Lung (tissue), 12 donors: ENCODE data around the gene PRR7. TPM values are rescaled to one million over a fixed set of nuclear protein-coding genes. Genes with fewer than 3 reads are reported as not detected.

Experiments used
- ATAC-seq: fragments of 200-7000 bp; cut with Tn5 transposase; one replicate; pipeline ENCODE4 v1.9.1; 2020; ENCODE audit warnings: moderate number of reproducible peaks; ENCODE audit not compliant: insufficient read depth, low FRiP score
- DNase-seq, 3 donors: peaks; one replicate each; pipeline ENCODE4 v3.0.0-alpha.2; 2013 to 2017
- H3K27ac ChIP-seq, 2 donors: one replicate each; pipeline ENCODE4 v1.5.1; 2013; ENCODE audit warnings: mild to moderate bottlenecking in 2 of 2, moderate library complexity in 2 of 2, control low read depth in 1 of 2, inconsistent platforms in 1 of 2, low read depth in 1 of 2, low read length in 1 of 2
- H3K27me3 ChIP-seq, 3 donors: one replicate each; pipeline ENCODE4 v1.5.1; 2013; ENCODE audit warnings: low read length in 2 of 3; ENCODE audit not compliant: control insufficient read depth in 3 of 3, insufficient read depth in 3 of 3
- H3K36me3 ChIP-seq, 4 donors: one replicate each; pipeline ENCODE4 v1.5.1; 2013; ENCODE audit warnings: low read length in 4 of 4, mild to moderate bottlenecking in 1 of 4, moderate library complexity in 1 of 4; ENCODE audit not compliant: control insufficient read depth in 4 of 4, insufficient read depth in 4 of 4
- H3K4me1 ChIP-seq, 5 donors: one replicate each; pipeline ENCODE4 v1.5.1; 2013; ENCODE audit warnings: low read length in 5 of 5, mild to moderate bottlenecking in 2 of 5, moderate library complexity in 1 of 5; ENCODE audit not compliant: control insufficient read depth in 5 of 5, insufficient read depth in 5 of 5
- H3K4me3 ChIP-seq: one replicate; pipeline ENCODE4 v1.5.1; 2013; ENCODE audit warnings: mild to moderate bottlenecking, control low read depth, moderate library complexity
- H3K9ac ChIP-seq, 2 donors: one replicate each; pipeline ENCODE4 v1.5.1; 2013; ENCODE audit warnings: low read length in 2 of 2, control low read depth in 1 of 2; ENCODE audit not compliant: insufficient read depth in 1 of 2
- H3K9me3 ChIP-seq, 4 donors: one replicate each; pipeline ENCODE4 v1.5.1; 2013; ENCODE audit warnings: low read length in 3 of 4, mild to moderate bottlenecking in 1 of 4, moderate library complexity in 1 of 4; ENCODE audit not compliant: control insufficient read depth in 4 of 4, insufficient read depth in 3 of 4
- WGBS, 2 donors: extraction: QIAGEN DNeasy Blood & Tissue Kit; methylation state at CpG; one replicate each; pipeline ENCODE4 v1.1.7; 2013; 5-methylcytosine and 5-hydroxymethylcytosine counted together
- polyA plus RNA-seq, 2 donors: library from polyadenylated mRNA; stranded (reverse); fragments of 200-250 nt; gene quantifications; one replicate each; pipeline ENCODE4 v1.2.1, GENCODE V29; 2013
- total RNA-seq, 2 donors: library from RNA; depleted of rRNA in 1 of 2; stranded (reverse); fragments of >200 nt in 1 of 2; gene quantifications; one replicate each; pipeline ENCODE4 v1.2.1, GENCODE V29; 2014 to 2021
- TF ChIP-seq, protein P1 (sequence below): IDR thresholded peaks from 2 replicates; pipeline ENCODE4 v1.5.1; 2012; ENCODE audit warnings: mild to moderate bottlenecking; ENCODE audit errors: control extremely low read depth, extremely low read depth
- donor health status: control.
- donor health status: control.
- donor health status: Bipolar disorder and iron deficiency.
- donor health status: healthy.
- donor health status: DM: yes; HTN: yes; CAD: no.

The PRR7 gene
- total and polyA plus RNA-seq, 4 donors: 1.9 to 7.2 (median 4.0) TPM

DNA sequence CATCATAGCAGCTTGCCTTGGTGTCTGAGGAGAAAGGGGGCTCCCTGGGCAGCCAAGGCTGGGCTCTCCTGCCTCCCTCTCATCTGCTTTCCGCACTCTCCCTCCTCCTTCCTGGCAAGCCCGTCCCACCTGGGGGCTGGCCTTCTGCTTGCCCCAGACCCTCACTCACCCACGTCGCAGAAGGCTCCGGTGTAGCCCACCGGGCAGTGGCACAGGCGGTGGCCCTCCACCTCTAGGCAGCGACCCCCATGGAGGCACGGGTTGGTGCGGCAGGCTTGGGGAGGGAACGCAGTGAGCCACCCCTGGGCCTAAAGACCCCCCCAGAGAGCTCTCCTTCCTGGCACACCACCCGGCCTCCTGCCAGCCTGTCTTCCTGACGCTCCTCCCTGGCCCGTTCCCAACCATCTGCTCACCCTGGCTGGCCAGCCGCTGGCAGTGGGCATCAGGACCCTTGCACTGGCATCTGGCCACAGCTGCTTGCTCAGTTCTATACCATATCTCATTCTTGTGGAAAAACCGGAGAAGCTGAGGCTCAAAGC lies 41.9 kb upstream of the PRR7 start:
- Histone ChIP-seq H3K4me1 (peaks cover 0 to 36% (median 18%) of the 10 kb centered on the region in 5 donors), H3K9ac (no peak overlapping the region)
- no peak for DNase-seq

DNA sequence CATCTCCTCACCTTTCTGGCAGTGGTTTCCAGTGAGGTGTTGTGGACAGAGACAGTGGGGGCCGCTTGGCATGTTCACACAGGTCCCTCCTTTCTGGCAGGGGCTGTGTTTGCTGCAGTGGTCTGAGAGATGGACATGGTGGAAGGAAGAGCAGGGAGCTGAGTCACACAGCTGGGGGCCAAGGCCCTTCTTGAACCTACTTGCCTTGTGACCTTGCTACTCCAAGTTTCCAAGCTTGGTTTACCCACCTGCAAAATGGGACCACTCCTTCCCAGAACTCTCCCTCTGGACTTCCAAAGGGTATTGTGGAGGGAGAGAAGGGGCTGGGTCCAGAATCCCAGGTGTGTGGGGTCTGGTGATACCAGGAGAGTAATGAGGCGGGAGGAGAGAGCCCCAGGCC lies 41.3 kb upstream of the PRR7 start:
- TF ChIP-seq, protein P1, sequence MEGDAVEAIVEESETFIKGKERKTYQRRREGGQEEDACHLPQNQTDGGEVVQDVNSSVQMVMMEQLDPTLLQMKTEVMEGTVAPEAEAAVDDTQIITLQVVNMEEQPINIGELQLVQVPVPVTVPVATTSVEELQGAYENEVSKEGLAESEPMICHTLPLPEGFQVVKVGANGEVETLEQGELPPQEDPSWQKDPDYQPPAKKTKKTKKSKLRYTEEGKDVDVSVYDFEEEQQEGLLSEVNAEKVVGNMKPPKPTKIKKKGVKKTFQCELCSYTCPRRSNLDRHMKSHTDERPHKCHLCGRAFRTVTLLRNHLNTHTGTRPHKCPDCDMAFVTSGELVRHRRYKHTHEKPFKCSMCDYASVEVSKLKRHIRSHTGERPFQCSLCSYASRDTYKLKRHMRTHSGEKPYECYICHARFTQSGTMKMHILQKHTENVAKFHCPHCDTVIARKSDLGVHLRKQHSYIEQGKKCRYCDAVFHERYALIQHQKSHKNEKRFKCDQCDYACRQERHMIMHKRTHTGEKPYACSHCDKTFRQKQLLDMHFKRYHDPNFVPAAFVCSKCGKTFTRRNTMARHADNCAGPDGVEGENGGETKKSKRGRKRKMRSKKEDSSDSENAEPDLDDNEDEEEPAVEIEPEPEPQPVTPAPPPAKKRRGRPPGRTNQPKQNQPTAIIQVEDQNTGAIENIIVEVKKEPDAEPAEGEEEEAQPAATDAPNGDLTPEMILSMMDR: no peak
- DNase-seq: no peak
- peaks cover 0 to 34% (median 32%) of the 10 kb centered on the region in 3 donors for H3K27me3 ChIP-seq
- no peaks in the 10 kb centered on the region for H3K36me3 ChIP-seq
- ATAC-seq: no peak
- no peak overlapping the region for H3K27ac ChIP-seq
- 88 to 91% methylated on average over 2 of the region's 2 CpGs for WGBS, 2 donors
- no peaks in the 10 kb centered on the region for H3K9me3 ChIP-seq
- H3K9ac ChIP-seq: no peak overlapping the region
- H3K4me1 ChIP-seq: peaks cover 0 to 31% (median 12%) of the 10 kb centered on the region in 5 donors
- H3K4me3 ChIP-seq: no peak overlapping the region

More for the DNA sequence above, 41.9 kb upstream of the PRR7 start:
- no peaks in the 10 kb centered on the region for H3K36me3 ChIP-seq
- ATAC-seq: no peak
- WGBS, 2 donors: 36 to 38% methylated on average over 9 to 16 of the region's 16 CpGs
- H3K27ac ChIP-seq: no peak overlapping the region
- peak overlapping the region; percentile 26 for H3K4me3 ChIP-seq
- TF ChIP-seq, protein P1: no peak
- peaks cover 0 to 38% (median 35%) of the 10 kb centered on the region in 3 donors for H3K27me3 ChIP-seq
- no peaks in the 10 kb centered on the region for H3K9me3 ChIP-seq

DNA sequence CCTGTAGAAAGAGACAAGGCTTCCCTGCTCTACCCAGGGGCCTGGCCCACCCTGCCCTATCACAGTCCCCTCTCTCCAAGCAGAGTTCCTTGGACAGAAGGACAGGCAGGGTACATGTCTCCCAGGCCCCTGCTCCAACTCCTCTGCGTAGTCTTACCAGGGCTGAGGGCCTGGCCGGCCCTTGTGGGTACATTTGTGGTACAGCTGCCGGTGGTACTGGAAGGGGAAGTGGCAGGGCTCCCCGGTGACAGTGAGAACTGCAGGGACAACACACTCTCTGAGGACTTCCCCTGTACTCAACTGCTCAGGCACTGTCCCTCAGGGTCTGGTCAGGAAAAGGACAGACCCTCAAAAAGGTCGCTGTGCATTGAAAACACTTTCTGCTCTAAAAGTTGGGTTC lies 40.8 kb upstream of the PRR7 start:
- no peak for ATAC-seq
- H3K27ac ChIP-seq: no peak overlapping the region

More for the DNA sequence above, 40.8 kb upstream of the PRR7 start:
- TF ChIP-seq, protein P1: no peak
- no peak for DNase-seq
- Histone ChIP-seq H3K9me3 (no peaks in the 10 kb centered on the region), H3K27me3 (peaks cover 0 to 29% (median 28%) of the 10 kb centered on the region in 3 donors), H3K36me3 (no peaks in the 10 kb centered on the region), H3K4me1 (peaks cover 0 to 28% (median 9%) of the 10 kb centered on the region in 5 donors), H3K4me3 (no peak overlapping the region), H3K9ac (no peak overlapping the region)
- WGBS, 2 donors: 30 to 56% methylated on average over 5 of the region's 5 CpGs
